Endothelial cell of umbilical vein (primary cell): ENCODE results near the gene HEXA. TPM values are rescaled to one million over a fixed set of nuclear protein-coding genes. Genes with fewer than 3 reads are reported as not detected.

Source experiments
- BruUV-seq: library from RNA; stranded (reverse); fragments of 400-500 nt; replicated peaks from 2 replicates; lab custom pipeline; 2021; lab: Mats Ljungman, UMichigan
- CTCF ChIA-PET: fragments of 300-600, 350-600 bp; sonication (Branson Sonifier 250); formaldehyde crosslinking; loops from one replicate; lab custom pipeline; 2021; ENCODE audit warnings: antibody characterized with exemption, inconsistent platforms; lab: Charles Lee
- POLR2A ChIA-PET: fragments of 300-600, 350-600 bp; sonication (Branson Sonifier 250); formaldehyde crosslinking; loops from one replicate; lab custom pipeline; 2021; ENCODE audit warnings: antibody characterized with exemption, inconsistent platforms; lab: Charles Lee
- DNase-seq: peaks from one replicate; pipeline ENCODE4 v3.0.0-alpha.2; 2011; ENCODE audit warnings: low read depth, low spot score
- FAIRE-seq: peaks from 2 replicates; lab custom pipeline; 2011; peaks lifted over from hg19 to GRCh38; lab: Jason Lieb, UNC
- H2AFZ ChIP-seq: 2 replicates; pipeline ENCODE4 v1.6.0; 2012; ENCODE audit warnings: low read depth, low read length, control low read depth, inconsistent platforms
- H3K27ac ChIP-seq: 2 replicates; pipeline ENCODE4 v1.5.1; 2011; ENCODE audit warnings: low read depth, mild to moderate bottlenecking, control low read depth, low read length, moderate library complexity; ENCODE audit not compliant: insufficient read depth
- H3K27me3 ChIP-seq, 2 experiments: 2 replicates each; pipeline versions ENCODE4 v1.6.0 to v1.6.1; 2011; ENCODE audit warnings: low read length in 2 of 2, mixed read lengths in 1 of 2; ENCODE audit not compliant: control insufficient read depth in 2 of 2, insufficient read depth in 2 of 2
- H3K36me3 ChIP-seq, 2 experiments: 2 replicates in 1 of 2; 3 replicates in 1 of 2; pipeline ENCODE4 v1.5.1; 2011; ENCODE audit warnings: low read length in 2 of 2, mild to moderate bottlenecking in 1 of 2, moderate library complexity in 1 of 2; ENCODE audit not compliant: control insufficient read depth in 2 of 2, insufficient read depth in 2 of 2; ENCODE audit errors: extremely low read depth in 1 of 2
- H3K4me1 ChIP-seq: 3 replicates; pipeline ENCODE4 v1.5.1; 2011; ENCODE audit warnings: mild to moderate bottlenecking, low read length; ENCODE audit not compliant: control insufficient read depth, insufficient read depth; ENCODE audit errors: extremely low read depth
- H3K4me2 ChIP-seq: 2 replicates; pipeline ENCODE4 v1.6.1; 2011; ENCODE audit warnings: low read length, control low read depth, mixed read lengths; ENCODE audit not compliant: insufficient read depth
- H3K4me3 ChIP-seq, 3 experiments: fragments of 200-600 bp in 1 of 3; sonication (generic), shearing (Covaris generic) in 1 of 3; replicated peaks in 1 of 3; 2 replicates each; pipeline ENCODE4 v1.5.1; 2011 to 2016; ENCODE audit warnings: control low read depth in 3 of 3, low read length in 3 of 3, mild to moderate bottlenecking in 2 of 3, inconsistent platforms in 1 of 3, low read depth in 1 of 3, moderate library complexity in 1 of 3; ENCODE audit not compliant: insufficient read depth in 1 of 3
- H3K79me2 ChIP-seq: 2 replicates; pipeline ENCODE4 v1.6.0; 2012; ENCODE audit warnings: low read length, inconsistent platforms; ENCODE audit not compliant: control insufficient read depth, insufficient read depth
- H3K9ac ChIP-seq: replicated peaks from 2 replicates; pipeline ENCODE3; 2011; ENCODE audit warnings: low read length, control low read depth; ENCODE audit not compliant: insufficient read depth; ENCODE audit errors: extremely low read depth
- H3K9me1 ChIP-seq: replicated peaks from 3 replicates; pipeline ENCODE4 v1.6.0; 2011; ENCODE audit warnings: mild to moderate bottlenecking, low read length; ENCODE audit not compliant: control insufficient read depth, insufficient read depth; ENCODE audit errors: extremely low read depth
- H3K9me3 ChIP-seq: replicated peaks from 2 replicates; pipeline ENCODE4 v1.5.1; 2012; ENCODE audit warnings: low read length, inconsistent platforms; ENCODE audit not compliant: control insufficient read depth, insufficient read depth
- H4K20me1 ChIP-seq: replicated peaks from 2 replicates; pipeline ENCODE3; 2011; ENCODE audit warnings: mild to moderate bottlenecking, low read length; ENCODE audit not compliant: control insufficient read depth, insufficient read depth; ENCODE audit errors: extremely low read depth
- EZH2 ChIP-seq: IDR thresholded peaks from 2 replicates; pipeline ENCODE4 v1.6.1; 2012; ENCODE audit warnings: borderline replicate concordance, low read depth, mild to moderate bottlenecking, moderate library complexity, low read length, inconsistent platforms; ENCODE audit not compliant: severe bottlenecking
- FOS ChIP-seq: IDR thresholded peaks from 2 replicates; pipeline ENCODE4 v1.6.1; 2011; ENCODE audit warnings: mild to moderate bottlenecking, low read length, moderate library complexity, borderline replicate concordance; ENCODE audit not compliant: insufficient read depth
- GATA2 ChIP-seq: IDR thresholded peaks from 2 replicates; pipeline ENCODE4 v1.7.0; 2011; ENCODE audit warnings: low read depth, mild to moderate bottlenecking, moderate library complexity, mixed read lengths, low read length; ENCODE audit not compliant: insufficient read length, insufficient read depth
- JUN ChIP-seq: IDR thresholded peaks from 2 replicates; pipeline ENCODE4 v1.6.1; 2011; ENCODE audit warnings: borderline replicate concordance, low read depth; ENCODE audit not compliant: insufficient read length, insufficient read depth
- MYC ChIP-seq: IDR thresholded peaks from one replicate; pipeline ENCODE4 v1.6.1; 2011; ENCODE audit warnings: mild to moderate bottlenecking, low read depth, low read length
- POLR2A ChIP-seq: IDR thresholded peaks from 2 replicates; pipeline ENCODE4 v1.6.1; 2012; ENCODE audit warnings: low read depth, mild to moderate bottlenecking, control low read depth, low read length
- dilution Hi-C: fragments of 300-500 bp; cut with MboI; formaldehyde crosslinking; loops from one replicate; pipeline ENCODE4 v1.15.0; 2019; ENCODE audit warnings: low sequenced_read_pairs; ENCODE audit not compliant: extremely low pct_ligation_motif_present
- intact Hi-C: fragments of 100-400 bp; cut with micrococcal nuclease; formaldehyde crosslinking; loops from one replicate; pipeline ENCODE4 v1.10.0; 2022
- polyA plus RNA-seq, 4 experiments: library from polyadenylated mRNA; depleted of rRNA in 3 of 4; stranded (reverse) in 3 of 4; unstranded in 1 of 4; fragments of >200 nt; gene quantifications; 2 replicates each; pipeline versions ENCODE4 v1.2.1 to v1.2.3, GENCODE V29; 2011 to 2012; ENCODE audit warnings: missing spikeins in 1 of 4
- total RNA-seq: library from RNA; stranded (reverse); gene quantifications from 2 replicates; pipeline ENCODE4 v1.2.3, GENCODE V29; 2021
- TF ChIP-seq, protein P1 (sequence below), 2 donors: IDR thresholded peaks; 1 replicate in 1 of 2; 2 replicates in 1 of 2; pipeline ENCODE4 v1.5.1; 2011; ENCODE audit warnings: low read length in 2 of 2, mild to moderate bottlenecking in 2 of 2, moderate library complexity in 2 of 2, control low read depth in 1 of 2, inconsistent platforms in 1 of 2, low read depth in 1 of 2; ENCODE audit not compliant: insufficient read depth in 1 of 2; ENCODE audit errors: extremely low read depth in 1 of 2
- TF ChIP-seq, protein P2 (sequence below): IDR thresholded peaks from 2 replicates; pipeline ENCODE4 v1.6.1; 2011; ENCODE audit not compliant: insufficient read depth, insufficient read length

Gene HEXA
- total and polyA plus RNA-seq, 2 donors (not counting 3 experiments of a cell fraction or from before 2014, with no cell fraction given), result 108 to 212 TPM

GRCh38 chr15:72406936-72407335 lies 31.1 kb upstream of the HEXA start:
- ChIA-PET CTCF (no interaction called here), POLR2A (no interaction called here)
- Histone ChIP-seq H3K9ac (no peak overlapping the region), H2AFZ (no peak overlapping the region), H3K36me3 (no peaks in the 10 kb centered on the region), H3K4me1 (no peaks in the 10 kb centered on the region), H3K4me2 (no peak overlapping the region), H3K79me2 (no peaks in the 10 kb centered on the region), H3K4me3 (no peak overlapping the region), H3K27ac (no peak overlapping the region), H3K9me3 (no peaks in the 10 kb centered on the region), H3K27me3 (peaks cover 9 to 15% of the 10 kb centered on the region in 2 experiments), H4K20me1 (no peaks in the 10 kb centered on the region), H3K9me1 (no peaks in the 10 kb centered on the region)
- intact Hi-C loops (no loop called here), dilution Hi-C loops (no loop called here)
- DNase-seq, result no peak
- no peak for FAIRE-seq
- no TSS peak for BruUV-seq
- TF ChIP-seq, protein P1, sequence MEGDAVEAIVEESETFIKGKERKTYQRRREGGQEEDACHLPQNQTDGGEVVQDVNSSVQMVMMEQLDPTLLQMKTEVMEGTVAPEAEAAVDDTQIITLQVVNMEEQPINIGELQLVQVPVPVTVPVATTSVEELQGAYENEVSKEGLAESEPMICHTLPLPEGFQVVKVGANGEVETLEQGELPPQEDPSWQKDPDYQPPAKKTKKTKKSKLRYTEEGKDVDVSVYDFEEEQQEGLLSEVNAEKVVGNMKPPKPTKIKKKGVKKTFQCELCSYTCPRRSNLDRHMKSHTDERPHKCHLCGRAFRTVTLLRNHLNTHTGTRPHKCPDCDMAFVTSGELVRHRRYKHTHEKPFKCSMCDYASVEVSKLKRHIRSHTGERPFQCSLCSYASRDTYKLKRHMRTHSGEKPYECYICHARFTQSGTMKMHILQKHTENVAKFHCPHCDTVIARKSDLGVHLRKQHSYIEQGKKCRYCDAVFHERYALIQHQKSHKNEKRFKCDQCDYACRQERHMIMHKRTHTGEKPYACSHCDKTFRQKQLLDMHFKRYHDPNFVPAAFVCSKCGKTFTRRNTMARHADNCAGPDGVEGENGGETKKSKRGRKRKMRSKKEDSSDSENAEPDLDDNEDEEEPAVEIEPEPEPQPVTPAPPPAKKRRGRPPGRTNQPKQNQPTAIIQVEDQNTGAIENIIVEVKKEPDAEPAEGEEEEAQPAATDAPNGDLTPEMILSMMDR (IDR thresholded peaks at IDR 0.05; ENCODE audit: extremely low read depth in 1 of 2, insufficient read depth in 1 of 2, low read depth in 1 of 2, low read length in 2 of 2), result no peak
- TF ChIP-seq EZH2, result no peak
- TF ChIP-seq FOS, result no peak
- TF ChIP-seq POLR2A, result no peak
- TF ChIP-seq GATA2, result no peak
- TF ChIP-seq JUN, result no peak
- TF ChIP-seq, protein P2, sequence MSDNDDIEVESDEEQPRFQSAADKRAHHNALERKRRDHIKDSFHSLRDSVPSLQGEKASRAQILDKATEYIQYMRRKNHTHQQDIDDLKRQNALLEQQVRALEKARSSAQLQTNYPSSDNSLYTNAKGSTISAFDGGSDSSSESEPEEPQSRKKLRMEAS, result no peak
- no peak for TF ChIP-seq MYC
